Kidney epithelial cell (primary cell): ENCODE results near the gene SNRNP70. TPM values are rescaled to one million over a fixed set of nuclear protein-coding genes. Genes with fewer than 3 reads are reported as not detected.
"Not testable (repeated sequence)": the region's sequence is repeated elsewhere in the genome, so short reads cannot be mapped to it uniquely, and the experiment has no call there.

Source experiments
- DNase-seq: peaks from one replicate; pipeline ENCODE4 v3.0.0-alpha.2; 2010; ENCODE audit warnings: low read depth
- H3K27me3 ChIP-seq: 2 replicates; pipeline ENCODE4 v1.6.0; 2011; ENCODE audit warnings: low read length; ENCODE audit not compliant: control insufficient read depth, insufficient read depth
- H3K36me3 ChIP-seq: 2 replicates; pipeline ENCODE4 v1.5.1; 2011; ENCODE audit warnings: low read length; ENCODE audit not compliant: control insufficient read depth, insufficient read depth
- H3K4me3 ChIP-seq: 2 replicates; pipeline ENCODE4 v1.5.1; 2011; ENCODE audit warnings: low read depth, mild to moderate bottlenecking, control low read depth, low read length
- CTCF ChIP-seq: IDR thresholded peaks from 2 replicates; pipeline ENCODE4 v1.5.1; 2011; ENCODE audit warnings: mild to moderate bottlenecking, moderate library complexity, low read length, control low read depth, inconsistent platforms; ENCODE audit not compliant: insufficient read depth, poor library complexity, severe bottlenecking
- total RNA-seq: library from RNA; depleted of rRNA; stranded (reverse); fragments of >200 nt; gene quantifications from 2 replicates; pipeline ENCODE4 v1.2.3, GENCODE V29; 2015

The SNRNP70 gene
- total RNA-seq, 1 donor from 2014 or later = 108 TPM

GRCh38 chr19:49056101-49056901 lies 28.9 kb upstream of the SNRNP70 start:
- Histone ChIP-seq H3K36me3 (no peaks in the 10 kb centered on the region), H3K27me3 (no peaks in the 10 kb centered on the region), H3K4me3 (peak overlapping the region; percentile 60)
- peak; percentile 33 for TF ChIP-seq CTCF
- DNase-seq = peak; percentile 4

DNA sequence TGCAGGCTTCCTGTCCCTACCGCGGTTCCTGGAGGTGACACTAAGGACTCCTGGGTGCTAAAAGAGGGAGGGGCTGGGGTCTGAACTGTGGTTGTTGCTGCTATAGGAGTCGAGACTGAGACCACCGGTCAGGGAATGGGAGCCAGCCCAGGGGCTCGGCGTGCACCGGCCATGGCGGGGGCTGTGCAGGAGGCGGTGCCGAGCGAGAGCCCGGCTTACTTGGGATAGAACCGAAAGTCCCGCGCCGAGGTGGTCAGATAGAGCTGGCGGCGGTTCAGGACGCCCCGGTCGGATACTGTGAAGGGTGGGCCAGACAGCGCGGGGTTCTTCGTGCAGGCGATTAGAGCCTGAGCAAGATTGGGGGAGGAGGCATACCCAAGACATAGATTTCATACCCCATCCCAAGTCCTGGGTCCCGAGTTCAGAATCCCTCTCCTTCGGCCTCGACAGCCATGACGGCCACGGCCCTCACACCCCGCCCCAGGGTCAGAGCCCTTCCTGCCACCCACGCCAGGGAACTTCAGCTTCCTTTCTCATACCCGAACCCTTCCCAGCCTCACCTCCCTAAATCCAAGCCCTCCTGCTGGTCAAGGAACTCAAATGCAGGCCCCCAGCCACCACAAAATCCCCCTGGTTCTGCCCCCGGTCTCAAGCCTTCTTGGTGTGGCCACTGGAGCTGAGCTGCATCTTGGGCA lies 28.2 kb upstream of the SNRNP70 start:
- not testable (repeated sequence) for H3K36me3 ChIP-seq, DNase-seq, H3K27me3 ChIP-seq
- H3K4me3 ChIP-seq = peak overlapping the region; percentile 60

DNA sequence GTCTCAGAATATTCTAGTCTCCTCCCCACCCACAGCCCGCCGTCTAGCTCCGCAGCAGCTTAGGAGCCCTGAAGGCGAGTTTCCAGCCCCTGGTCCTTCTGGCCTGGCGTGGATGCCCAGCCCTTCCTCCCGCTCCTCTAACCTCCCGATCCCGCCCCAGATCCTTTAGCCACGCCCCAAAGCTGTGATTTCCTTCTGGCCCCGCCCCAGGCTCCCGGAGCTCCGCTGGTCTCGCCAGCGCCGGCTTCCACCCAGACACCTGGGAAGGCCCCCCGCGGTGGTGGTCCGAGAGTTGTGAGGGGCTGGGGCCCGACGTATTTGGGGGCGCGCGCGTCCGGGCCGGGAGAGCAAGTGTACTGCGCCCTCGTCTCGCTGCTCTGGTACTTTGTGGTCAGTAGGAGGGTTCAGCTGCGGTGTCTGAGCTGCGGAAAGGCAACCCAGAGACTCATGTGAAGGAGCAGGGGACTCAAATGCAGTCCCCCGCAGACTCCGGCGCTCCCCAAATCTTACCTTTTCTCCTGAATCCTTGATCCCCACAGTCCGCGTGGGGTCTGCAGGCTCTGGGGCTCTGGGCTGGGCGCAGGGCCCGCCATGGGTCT lies 27.5 kb upstream of the SNRNP70 start, which contains the start of gene CGB7:
Gene CGB7 (minus strand): TSS at position 114 of the 599 bp plus-strand sequence. CDS start 2,374 bp downstream, outside the sequence.
- Histone ChIP-seq H3K4me3 (peak within 1 kb of the TSS; percentile 60), H3K27me3 (no peaks in the 10 kb centered on the region), H3K36me3 (no peaks in the 10 kb centered on the region)
- DNase-seq = peak; percentile 25
- TF ChIP-seq CTCF = no peak

GRCh38 chr19:49058562-49058961 lies 26.7 kb upstream of the SNRNP70 start:
- no peak overlapping the region for H3K4me3 ChIP-seq
- H3K27me3 ChIP-seq = no peaks in the 10 kb centered on the region
- no peaks in the 10 kb centered on the region for H3K36me3 ChIP-seq
- DNase-seq = no peak
- TF ChIP-seq CTCF = no peak

DNA sequence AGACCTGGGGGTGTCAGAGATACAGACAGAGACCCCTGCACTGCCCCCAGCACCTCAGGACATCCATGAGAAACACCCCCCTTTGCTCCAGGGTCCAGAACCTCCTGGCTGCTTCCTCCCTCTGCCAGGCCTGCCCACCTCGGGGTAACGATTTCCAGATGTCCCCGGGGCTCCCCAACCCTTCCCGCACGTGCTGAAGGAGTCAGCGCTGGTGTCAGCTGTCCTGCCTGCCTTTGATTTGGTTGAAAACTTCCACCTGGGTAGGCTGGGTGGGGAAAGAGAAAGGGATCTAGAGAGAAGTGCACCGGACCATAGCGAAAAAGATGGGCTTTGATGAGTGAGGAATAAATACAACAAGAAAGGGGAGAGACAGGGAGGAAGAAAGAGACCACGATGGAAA lies 26.2 kb upstream of the SNRNP70 start:
- DNase-seq = no peak
- Histone ChIP-seq H3K27me3 (no peaks in the 10 kb centered on the region), H3K4me3 (no peak overlapping the region), H3K36me3 (no peaks in the 10 kb centered on the region)
- TF ChIP-seq CTCF = no peak

DNA sequence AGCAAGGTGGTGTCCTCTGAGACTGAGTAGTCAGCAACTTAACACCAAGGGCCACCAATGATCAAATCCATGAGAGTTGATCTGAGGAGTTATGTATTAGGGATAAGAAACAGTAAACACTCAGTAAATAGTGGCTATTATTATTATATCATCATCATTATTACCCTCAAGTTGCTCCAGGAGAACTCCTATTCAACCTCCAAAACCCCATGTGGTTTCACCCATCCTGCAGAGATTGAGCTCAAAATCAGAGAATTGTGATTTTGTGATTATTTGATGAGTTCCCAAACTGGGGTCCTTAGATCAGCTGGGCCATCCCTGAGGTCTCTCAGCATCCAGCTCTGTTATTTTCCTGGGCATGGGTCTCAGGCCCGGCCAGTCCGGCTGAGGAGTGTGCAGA lies 24.3 kb upstream of the SNRNP70 start:
- no peak for TF ChIP-seq CTCF
- Histone ChIP-seq H3K4me3 (no peak overlapping the region), H3K36me3 (no peaks in the 10 kb centered on the region), H3K27me3 (peaks cover 10% of the 10 kb centered on the region)
- no peak for DNase-seq
